DMS114 treated with DMSO at 0.1 percent for 48 hours (cell line): Measurements from ENCODE around the gene STK39.

ENCODE experiments used
- DNase-seq: peaks from one replicate; lab custom pipeline; 2025; ENCODE audit not compliant: unreplicated experiment; lab: John Stamatoyannopoulos, UW

Gene STK39

DNA sequence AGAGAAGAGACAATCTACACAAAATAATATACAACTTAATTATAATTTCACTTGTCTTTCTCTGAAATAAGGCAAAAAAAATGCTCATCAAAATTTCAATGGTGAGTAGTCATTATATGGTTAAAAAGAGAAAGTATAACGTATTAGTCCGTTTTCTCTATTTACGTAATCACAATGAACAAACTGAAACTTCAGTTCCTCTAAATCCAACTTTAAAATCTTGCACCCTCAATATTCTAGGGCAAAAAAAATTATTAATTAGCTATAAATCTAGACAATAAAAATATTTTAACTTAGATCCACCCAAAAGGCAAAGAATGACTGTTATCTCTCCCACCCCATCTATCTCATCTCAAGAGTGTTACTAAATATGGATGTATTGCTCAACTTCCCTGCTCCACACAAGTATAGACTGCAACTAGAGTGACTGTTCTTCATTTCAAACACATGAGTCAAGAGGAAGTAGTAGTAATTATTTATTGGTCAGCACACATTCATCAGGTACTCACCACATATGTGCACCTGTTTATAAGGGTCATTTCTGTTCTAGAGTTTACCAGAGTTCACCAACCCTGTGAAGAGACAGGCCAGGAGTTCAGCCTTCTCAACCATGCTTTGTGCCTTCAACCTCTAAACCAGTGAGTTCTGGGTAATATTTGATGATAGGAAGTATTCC lies 36.4 kb downstream of the STK39 start:
- no peak for DNase-seq

- no peak for DNase-seq
Observed at GRCh38 chr2:168210216-168210894, 37.0 kb downstream of the STK39 start.

DNA sequence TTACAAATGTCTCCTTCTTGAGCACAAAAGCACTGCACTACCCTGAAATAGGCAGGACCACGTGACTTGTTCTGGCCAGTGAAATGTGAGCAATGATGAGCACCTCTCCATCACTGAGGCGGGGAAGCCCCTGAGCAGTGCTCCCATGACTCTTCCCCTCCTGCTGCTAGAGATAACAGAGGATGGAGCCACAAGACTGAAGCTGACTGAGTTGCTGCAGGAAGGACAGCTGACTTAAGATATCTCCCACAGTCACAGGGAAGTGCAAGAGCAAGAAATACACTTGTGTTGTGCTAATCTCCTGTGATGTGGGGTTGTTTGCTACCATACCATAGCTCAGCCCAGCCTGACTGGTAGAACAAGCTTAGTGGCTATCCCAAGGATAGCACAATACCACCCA lies 38.7 kb downstream of the STK39 start:
- DNase-seq: no peak

DNA sequence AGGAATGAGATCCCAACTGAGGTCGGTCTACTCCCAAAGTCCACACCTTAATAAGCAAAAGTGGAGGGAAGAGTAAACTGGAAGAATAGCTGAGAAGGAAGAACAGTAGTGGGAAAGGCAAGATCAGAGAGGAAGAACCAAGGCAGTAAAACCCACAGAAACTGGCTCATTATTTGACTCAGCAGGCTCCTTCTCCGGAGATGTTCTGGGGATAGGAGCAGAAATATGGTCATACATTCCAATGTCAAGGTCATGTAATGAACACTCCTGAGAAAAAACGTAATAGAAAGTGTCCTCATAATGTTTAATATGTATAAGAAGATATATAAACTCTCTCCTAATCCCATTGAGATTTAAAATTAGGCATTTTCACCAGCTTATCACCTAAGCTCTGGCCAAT lies 39.5 kb downstream of the STK39 start:
- no peak for DNase-seq

- DNase-seq: no peak
Observed at GRCh38 chr2:168203762-168204693, 43.4 kb downstream of the STK39 start.

GRCh38 chr2:168201584-168202116 lies 45.7 kb downstream of the STK39 start:
- DNase-seq: no peak

DNA sequence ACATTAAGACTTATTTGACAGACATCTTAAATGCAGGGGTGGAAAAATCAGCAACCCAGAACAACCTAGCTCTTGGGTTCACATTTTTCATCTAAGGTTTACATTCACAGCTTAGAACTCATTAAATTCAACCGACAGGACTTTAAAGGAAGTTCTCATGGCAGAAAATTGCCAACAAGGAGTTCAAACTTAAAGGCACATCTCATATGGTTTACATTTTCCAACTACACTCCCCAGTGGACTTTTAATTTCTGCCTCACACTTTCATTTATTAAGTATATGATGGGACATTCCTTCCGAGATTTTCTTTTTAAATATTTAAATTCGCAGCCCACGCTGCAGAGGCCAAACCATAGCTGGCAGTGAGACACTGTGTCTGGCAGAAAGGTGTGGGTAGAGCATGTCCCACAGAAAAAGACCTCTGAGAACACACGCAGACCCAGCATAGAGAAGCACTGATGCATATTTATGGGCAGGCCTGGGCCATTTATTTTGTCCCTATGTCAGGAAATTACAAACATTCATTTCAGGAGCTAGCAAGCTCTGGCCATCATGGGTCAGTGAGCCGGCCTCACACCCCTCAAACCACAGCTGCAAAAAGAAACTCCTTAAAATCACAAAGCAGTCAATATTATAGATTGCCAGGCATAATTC lies 46.3 kb downstream of the STK39 start:
- no peak for DNase-seq

GRCh38 chr2:168198476-168199207 lies 48.8 kb downstream of the STK39 start:
- no peak for DNase-seq

- no peak for DNase-seq
Observed at GRCh38 chr2:168196764-168197180, 50.6 kb downstream of the STK39 start.

- DNase-seq: no peak
Observed at GRCh38 chr2:168194784-168195522, 52.4 kb downstream of the STK39 start.

- no peak for DNase-seq
Observed at GRCh38 chr2:168192839-168193616, 54.4 kb downstream of the STK39 start.

GRCh38 chr2:168191955-168192785 lies 55.2 kb downstream of the STK39 start:
- no peak for DNase-seq

- DNase-seq: no peak
Observed at GRCh38 chr2:168190590-168191336, 56.6 kb downstream of the STK39 start.

- DNase-seq: no peak
Observed at GRCh38 chr2:168189835-168190569, 57.4 kb downstream of the STK39 start.

DNA sequence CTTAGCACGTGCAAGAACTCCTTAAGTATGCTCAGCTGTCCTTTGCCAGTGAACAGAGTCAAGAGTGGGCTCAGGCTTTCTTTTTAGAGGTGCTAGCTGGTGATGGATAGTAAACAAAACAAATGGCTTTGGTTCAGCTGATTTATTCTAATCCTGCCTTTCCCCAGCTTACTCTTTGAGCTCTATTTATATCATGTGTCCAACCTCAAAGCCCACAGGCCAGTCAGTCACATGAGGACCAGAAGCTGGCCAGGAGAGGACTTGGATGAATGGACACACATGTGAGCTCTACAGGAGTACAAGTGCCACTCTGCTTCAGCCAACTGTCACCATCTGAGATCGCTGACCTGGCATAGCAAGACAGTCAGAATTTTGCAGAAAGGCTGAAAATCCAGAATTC lies 59.4 kb downstream of the STK39 start:
- DNase-seq: no peak

- no peak for DNase-seq
Observed at GRCh38 chr2:168186452-168186851, 60.9 kb downstream of the STK39 start.
